GM08714 (cell line): ENCODE results near the gene C6orf52.

Experiments
- H3K4me3 ChIP-seq: fragments of 200-500 bp; sonication (Bioruptor generic); 2 replicates; pipeline ENCODE4 v1.5.1; 2014; ENCODE audit warnings: mild to moderate bottlenecking, low read length, inconsistent platforms
- ZNF274 ChIP-seq: IDR thresholded peaks from 2 replicates; pipeline ENCODE4 v1.6.1; 2012; ENCODE audit warnings: mild to moderate bottlenecking, low read depth, low read length

The C6orf52 gene

DNA sequence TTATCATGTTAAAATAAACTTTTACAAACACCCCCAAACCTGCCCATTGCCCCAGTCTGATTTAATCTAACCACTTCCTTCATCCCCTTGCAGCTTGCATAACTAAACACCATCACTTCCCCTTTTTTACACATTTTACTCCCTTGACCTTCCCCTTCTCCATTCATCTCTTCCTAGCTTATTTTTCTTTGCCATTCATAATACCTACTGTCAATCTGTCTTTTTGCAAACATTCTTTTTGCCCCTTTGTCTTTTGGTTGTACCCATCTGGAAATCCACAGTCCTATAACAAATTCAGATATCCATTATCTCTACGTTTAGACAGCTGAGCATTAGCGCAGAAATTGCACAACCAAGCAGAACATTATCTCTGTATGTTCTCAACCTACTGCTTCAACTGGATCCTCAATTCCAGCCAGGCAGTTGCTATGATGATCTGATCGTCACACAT, 51.2 kb downstream of the C6orf52 start:
- no peak for TF ChIP-seq ZNF274
- H3K4me3 ChIP-seq = no peak overlapping the region

GRCh38 chr6:10641528-10641927, 52.9 kb downstream of the C6orf52 start:
- H3K4me3 ChIP-seq = no peak overlapping the region
- no peak for TF ChIP-seq ZNF274

DNA sequence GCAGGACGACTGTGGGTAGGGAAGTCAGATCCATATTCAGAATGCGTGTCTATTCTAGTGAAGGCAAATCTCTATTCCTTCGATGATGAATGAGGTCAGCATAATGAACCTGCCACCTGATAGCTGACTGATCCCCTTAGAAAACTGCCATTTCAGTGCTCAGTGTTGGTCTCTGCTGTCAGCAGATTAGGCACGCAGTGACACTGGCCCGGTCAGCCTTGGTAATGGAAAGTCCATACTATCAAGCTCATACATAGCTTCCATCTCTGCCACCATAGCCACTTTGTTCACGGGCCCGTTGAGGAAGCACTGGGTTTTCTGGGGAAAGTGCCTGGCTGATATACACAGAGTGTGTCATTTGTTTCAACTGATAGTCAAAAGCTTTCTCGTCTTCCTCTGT, 54.0 kb downstream of the C6orf52 start:
- no peak for TF ChIP-seq ZNF274
- no peak overlapping the region for H3K4me3 ChIP-seq

DNA sequence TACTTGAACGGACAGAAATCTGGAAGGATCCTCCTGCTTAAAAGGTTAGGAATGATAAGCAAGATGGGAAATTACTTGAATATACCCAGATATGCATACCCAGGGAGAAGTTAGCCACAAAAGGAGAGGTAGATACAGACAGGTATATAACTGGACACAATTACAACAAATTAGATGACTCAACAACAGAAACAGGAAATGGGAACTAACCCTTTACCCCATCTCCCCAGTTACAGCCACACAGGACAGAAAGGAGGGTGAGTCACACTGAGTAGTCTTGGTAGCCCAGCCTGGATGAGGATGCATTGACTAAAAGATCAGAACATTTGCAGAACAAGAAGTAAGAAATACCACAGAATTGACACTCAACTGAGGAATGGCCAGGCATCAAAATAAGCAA, 61.2 kb downstream of the C6orf52 start:
- TF ChIP-seq ZNF274 = no peak

DNA sequence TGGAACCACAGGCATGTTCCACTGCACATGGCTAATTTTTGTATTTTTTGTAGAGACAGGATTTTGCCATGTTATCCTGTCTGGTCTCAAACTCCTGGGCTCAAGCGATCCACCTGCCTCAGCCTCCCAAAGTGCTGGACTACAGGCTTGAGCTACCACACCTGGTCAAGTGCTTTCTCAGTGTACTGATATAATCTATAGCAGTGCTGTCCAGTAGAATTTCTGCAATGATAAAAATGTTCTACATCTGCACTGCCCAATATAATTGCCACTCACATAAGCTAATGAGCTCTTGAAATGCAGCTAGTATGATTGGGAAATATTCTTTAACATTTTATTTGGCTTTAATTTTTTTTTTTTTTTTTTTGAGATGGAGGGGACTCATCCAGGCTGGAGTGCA, 64.2 kb downstream of the C6orf52 start:
- no peak for TF ChIP-seq ZNF274
- no peak overlapping the region for H3K4me3 ChIP-seq

More for the DNA sequence above, 61.2 kb downstream of the C6orf52 start:
- no peak overlapping the region for H3K4me3 ChIP-seq

GRCh38 chr6:10627800-10628199, 66.6 kb downstream of the C6orf52 start:
- no peak for TF ChIP-seq ZNF274
- no peak overlapping the region for H3K4me3 ChIP-seq

DNA sequence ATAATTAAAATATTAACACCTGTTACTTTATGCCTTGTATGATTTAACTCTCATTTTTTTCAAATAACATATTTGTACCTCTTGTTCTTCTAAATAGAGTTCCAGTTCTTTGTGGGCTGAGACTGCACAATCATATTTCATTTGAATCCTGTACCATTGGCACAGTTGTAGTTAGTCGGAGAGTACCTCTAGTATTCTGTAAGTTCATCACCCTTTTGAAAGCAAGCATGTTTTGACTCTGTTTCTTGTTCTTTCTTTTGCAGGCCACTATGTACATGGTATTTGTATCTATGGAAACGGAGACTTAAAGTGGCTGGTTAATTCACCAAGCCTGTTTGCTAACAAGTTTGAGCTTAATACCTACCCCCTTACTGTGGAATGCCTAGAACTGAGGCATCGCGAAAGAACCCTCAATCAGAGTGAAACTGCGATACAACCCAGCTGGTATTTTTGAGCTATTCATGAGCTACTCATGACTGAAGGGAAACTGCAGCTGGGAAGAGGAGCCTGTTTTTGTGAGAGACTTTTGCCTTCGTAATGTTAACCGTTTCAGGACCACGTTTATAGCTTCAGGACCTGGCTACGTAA, 68.2 kb downstream of the C6orf52 start:
- no peak overlapping the region for H3K4me3 ChIP-seq
- TF ChIP-seq ZNF274 = no peak

- TF ChIP-seq ZNF274 = no peak
- H3K4me3 ChIP-seq = no peak overlapping the region
These were observed 69.6 kb downstream of the C6orf52 start for GRCh38 chr6:10624836-10625235.

GRCh38 chr6:10621847-10622246, 72.6 kb downstream of the C6orf52 start:
- TF ChIP-seq ZNF274 = no peak
- H3K4me3 ChIP-seq = no peak overlapping the region
